ENCODE results near the gene LMLN. TPM values are rescaled to one million over a fixed set of nuclear protein-coding genes. Genes with fewer than 3 reads are reported as not detected.

The LMLN gene
- total and polyA plus RNA-seq, 2 of the 8 experiments (the other 6 are each of a cell fraction or from before 2014, with no cell fraction given), result 3.9 to 5.0 TPM

DNA sequence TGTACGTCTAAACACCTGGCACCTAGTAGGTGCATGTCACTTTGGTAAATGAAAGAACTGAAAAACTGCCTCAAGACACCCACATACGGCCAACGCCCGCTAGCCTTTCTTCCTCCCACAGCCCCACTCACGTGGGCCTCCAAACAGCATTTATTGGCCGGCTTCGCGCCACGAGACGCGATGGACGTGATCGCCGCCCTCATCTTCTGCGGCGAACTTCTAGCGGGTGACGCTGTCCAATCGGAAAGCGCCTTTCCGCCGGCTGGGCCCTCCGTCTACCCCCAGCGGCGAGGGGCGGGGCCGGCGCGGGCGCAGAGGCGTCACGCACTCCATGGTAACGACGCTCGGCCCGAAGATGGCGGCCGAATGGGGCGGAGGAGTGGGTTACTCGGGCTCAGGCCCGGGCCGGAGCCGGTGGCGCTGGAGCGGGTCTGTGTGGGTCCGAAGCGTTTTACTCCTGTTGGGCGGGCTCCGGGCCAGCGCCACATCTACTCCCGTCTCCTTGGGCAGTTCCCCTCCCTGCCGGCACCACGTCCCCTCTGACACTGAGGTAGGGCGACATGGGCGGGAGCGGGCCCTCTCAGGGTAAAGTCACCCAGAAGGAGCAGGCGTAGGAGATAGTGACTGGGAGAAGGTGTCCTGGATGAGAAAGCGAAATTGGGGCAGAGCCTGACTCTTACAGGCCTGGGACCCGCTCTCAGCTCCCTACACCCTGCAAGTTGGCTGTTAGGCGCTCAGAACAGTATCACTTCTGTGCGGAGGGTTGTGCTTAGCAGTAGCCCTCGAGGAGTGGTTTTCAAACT lies at the start of gene LMLN (continued):
- TF ChIP-seq ZNF274 (IDR thresholded peaks at IDR 0.05; ENCODE audit: borderline replicate concordance, extremely low read depth, low read length), result no peak
- TF ChIP-seq ATF3 (IDR thresholded peaks at IDR 0.05; ENCODE audit: insufficient read depth, low read depth, low read length), result peak; percentile 39; the same call in 1 of the 2 replicates
- no peak for TF ChIP-seq BACH1 (IDR thresholded peaks at IDR 0.05; ENCODE audit: low read length)
- no peak for TF ChIP-seq CTCF (IDR thresholded peaks at IDR 0.05; ENCODE audit: control extremely low read depth in 1 of 3, insufficient read depth in 1 of 3, low read depth in 1 of 3, low read length in 3 of 3)
- peak; percentile 80 for TF ChIP-seq TAF1 (IDR thresholded peaks at IDR 0.05; ENCODE audit: low read depth, low read length)
- TF ChIP-seq SP2 (IDR thresholded peaks at IDR 0.05; ENCODE audit: low read length), result no peak
- no peak for TF ChIP-seq GTF2F1 (IDR thresholded peaks at IDR 0.05; ENCODE audit: borderline replicate concordance, low read depth, low read length)
- no peak for TF ChIP-seq CEBPB (IDR thresholded peaks at IDR 0.05; ENCODE audit: low read depth, low read length)
- peak; percentile 8; the same call in 1 of the 2 replicates for TF ChIP-seq POLR2AphosphoS5 (IDR thresholded peaks at IDR 0.05; ENCODE audit: low read depth, low read length)
- no peak for TF ChIP-seq TCF12 (IDR thresholded peaks at IDR 0.05; ENCODE audit: low read depth, low read length)
- no peak for TF ChIP-seq RFX5 (IDR thresholded peaks at IDR 0.05; ENCODE audit: borderline replicate concordance, low read depth, low read length)
- TF ChIP-seq CREB1 (IDR thresholded peaks at IDR 0.05), result peak; percentile 91
- TF ChIP-seq EZH2 (IDR thresholded peaks at IDR 0.05; ENCODE audit: low read depth, low read length, severe bottlenecking), result no peak
- TF ChIP-seq FOSL1 (IDR thresholded peaks at IDR 0.05; ENCODE audit: insufficient read depth, low read depth, low read length), result no peak
- peak; percentile 82 for TF ChIP-seq SP4 (IDR thresholded peaks at IDR 0.05; ENCODE audit: low read length)
- TF ChIP-seq, protein P1, sequence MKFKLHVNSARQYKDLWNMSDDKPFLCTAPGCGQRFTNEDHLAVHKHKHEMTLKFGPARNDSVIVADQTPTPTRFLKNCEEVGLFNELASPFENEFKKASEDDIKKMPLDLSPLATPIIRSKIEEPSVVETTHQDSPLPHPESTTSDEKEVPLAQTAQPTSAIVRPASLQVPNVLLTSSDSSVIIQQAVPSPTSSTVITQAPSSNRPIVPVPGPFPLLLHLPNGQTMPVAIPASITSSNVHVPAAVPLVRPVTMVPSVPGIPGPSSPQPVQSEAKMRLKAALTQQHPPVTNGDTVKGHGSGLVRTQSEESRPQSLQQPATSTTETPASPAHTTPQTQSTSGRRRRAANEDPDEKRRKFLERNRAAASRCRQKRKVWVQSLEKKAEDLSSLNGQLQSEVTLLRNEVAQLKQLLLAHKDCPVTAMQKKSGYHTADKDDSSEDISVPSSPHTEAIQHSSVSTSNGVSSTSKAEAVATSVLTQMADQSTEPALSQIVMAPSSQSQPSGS (IDR thresholded peaks at IDR 0.05; ENCODE audit: low read length), result no peak
- no peak for TF ChIP-seq CBX8 (IDR thresholded peaks at IDR 0.05; ENCODE audit: borderline replicate concordance, low read depth, low read length)
- no peak for TF ChIP-seq SIX5 (IDR thresholded peaks at IDR 0.05; ENCODE audit: low read depth, low read length)
- no peak for TF ChIP-seq MAFK (IDR thresholded peaks at IDR 0.05; ENCODE audit: low read depth, low read length)
- no peak for TF ChIP-seq CBX5 (IDR thresholded peaks at IDR 0.05; ENCODE audit: low read depth, low read length)
- no peak for TF ChIP-seq SRF (IDR thresholded peaks at IDR 0.05; ENCODE audit: low read depth, low read length)

Measured in H1 (cell line).